Endothelial cell of umbilical vein (primary cell): Measurements from ENCODE around the gene PPM1E. TPM values are rescaled to one million over a fixed set of nuclear protein-coding genes. Genes with fewer than 3 reads are reported as not detected.

Source experiments
- BruUV-seq: library from RNA; stranded (reverse); fragments of 400-500 nt; replicated peaks from 2 replicates; lab custom pipeline; 2021; lab: Mats Ljungman, UMichigan
- CTCF ChIA-PET: fragments of 300-600, 350-600 bp; sonication (Branson Sonifier 250); formaldehyde crosslinking; loops from one replicate; lab custom pipeline; 2021; ENCODE audit warnings: antibody characterized with exemption, inconsistent platforms; lab: Charles Lee
- POLR2A ChIA-PET: fragments of 300-600, 350-600 bp; sonication (Branson Sonifier 250); formaldehyde crosslinking; loops from one replicate; lab custom pipeline; 2021; ENCODE audit warnings: antibody characterized with exemption, inconsistent platforms; lab: Charles Lee
- DNase-seq: peaks from one replicate; pipeline ENCODE4 v3.0.0-alpha.2; 2011; ENCODE audit warnings: low read depth, low spot score
- FAIRE-seq: peaks from 2 replicates; lab custom pipeline; 2011; peaks lifted over from hg19 to GRCh38; lab: Jason Lieb, UNC
- H2AFZ ChIP-seq: 2 replicates; pipeline ENCODE4 v1.6.0; 2012; ENCODE audit warnings: low read depth, low read length, control low read depth, inconsistent platforms
- H3K27ac ChIP-seq: 2 replicates; pipeline ENCODE4 v1.5.1; 2011; ENCODE audit warnings: low read depth, mild to moderate bottlenecking, control low read depth, low read length, moderate library complexity; ENCODE audit not compliant: insufficient read depth
- H3K27me3 ChIP-seq, 2 experiments: 2 replicates each; pipeline versions ENCODE4 v1.6.0 to v1.6.1; 2011; ENCODE audit warnings: low read length in 2 of 2, mixed read lengths in 1 of 2; ENCODE audit not compliant: control insufficient read depth in 2 of 2, insufficient read depth in 2 of 2
- H3K36me3 ChIP-seq, 2 experiments: 2 replicates in 1 of 2; 3 replicates in 1 of 2; pipeline ENCODE4 v1.5.1; 2011; ENCODE audit warnings: low read length in 2 of 2, mild to moderate bottlenecking in 1 of 2, moderate library complexity in 1 of 2; ENCODE audit not compliant: control insufficient read depth in 2 of 2, insufficient read depth in 2 of 2; ENCODE audit errors: extremely low read depth in 1 of 2
- H3K4me1 ChIP-seq: 3 replicates; pipeline ENCODE4 v1.5.1; 2011; ENCODE audit warnings: mild to moderate bottlenecking, low read length; ENCODE audit not compliant: control insufficient read depth, insufficient read depth; ENCODE audit errors: extremely low read depth
- H3K4me2 ChIP-seq: 2 replicates; pipeline ENCODE4 v1.6.1; 2011; ENCODE audit warnings: low read length, control low read depth, mixed read lengths; ENCODE audit not compliant: insufficient read depth
- H3K4me3 ChIP-seq, 3 experiments: fragments of 200-600 bp in 1 of 3; sonication (generic), shearing (Covaris generic) in 1 of 3; replicated peaks in 1 of 3; 2 replicates each; pipeline ENCODE4 v1.5.1; 2011 to 2016; ENCODE audit warnings: control low read depth in 3 of 3, low read length in 3 of 3, mild to moderate bottlenecking in 2 of 3, inconsistent platforms in 1 of 3, low read depth in 1 of 3, moderate library complexity in 1 of 3; ENCODE audit not compliant: insufficient read depth in 1 of 3
- H3K79me2 ChIP-seq: 2 replicates; pipeline ENCODE4 v1.6.0; 2012; ENCODE audit warnings: low read length, inconsistent platforms; ENCODE audit not compliant: control insufficient read depth, insufficient read depth
- H3K9ac ChIP-seq: replicated peaks from 2 replicates; pipeline ENCODE3; 2011; ENCODE audit warnings: low read length, control low read depth; ENCODE audit not compliant: insufficient read depth; ENCODE audit errors: extremely low read depth
- H3K9me1 ChIP-seq: replicated peaks from 3 replicates; pipeline ENCODE4 v1.6.0; 2011; ENCODE audit warnings: mild to moderate bottlenecking, low read length; ENCODE audit not compliant: control insufficient read depth, insufficient read depth; ENCODE audit errors: extremely low read depth
- H3K9me3 ChIP-seq: replicated peaks from 2 replicates; pipeline ENCODE4 v1.5.1; 2012; ENCODE audit warnings: low read length, inconsistent platforms; ENCODE audit not compliant: control insufficient read depth, insufficient read depth
- H4K20me1 ChIP-seq: replicated peaks from 2 replicates; pipeline ENCODE3; 2011; ENCODE audit warnings: mild to moderate bottlenecking, low read length; ENCODE audit not compliant: control insufficient read depth, insufficient read depth; ENCODE audit errors: extremely low read depth
- CTCF ChIP-seq, 2 donors: IDR thresholded peaks; 1 replicate in 1 of 2; 2 replicates in 1 of 2; pipeline ENCODE4 v1.5.1; 2011; ENCODE audit warnings: low read length in 2 of 2, mild to moderate bottlenecking in 2 of 2, moderate library complexity in 2 of 2, control low read depth in 1 of 2, inconsistent platforms in 1 of 2, low read depth in 1 of 2; ENCODE audit not compliant: insufficient read depth in 1 of 2; ENCODE audit errors: extremely low read depth in 1 of 2
- EZH2 ChIP-seq: IDR thresholded peaks from 2 replicates; pipeline ENCODE4 v1.6.1; 2012; ENCODE audit warnings: borderline replicate concordance, low read depth, mild to moderate bottlenecking, moderate library complexity, low read length, inconsistent platforms; ENCODE audit not compliant: severe bottlenecking
- FOS ChIP-seq: IDR thresholded peaks from 2 replicates; pipeline ENCODE4 v1.6.1; 2011; ENCODE audit warnings: mild to moderate bottlenecking, low read length, moderate library complexity, borderline replicate concordance; ENCODE audit not compliant: insufficient read depth
- GATA2 ChIP-seq: IDR thresholded peaks from 2 replicates; pipeline ENCODE4 v1.7.0; 2011; ENCODE audit warnings: low read depth, mild to moderate bottlenecking, moderate library complexity, mixed read lengths, low read length; ENCODE audit not compliant: insufficient read length, insufficient read depth
- JUN ChIP-seq: IDR thresholded peaks from 2 replicates; pipeline ENCODE4 v1.6.1; 2011; ENCODE audit warnings: borderline replicate concordance, low read depth; ENCODE audit not compliant: insufficient read length, insufficient read depth
- MAX ChIP-seq: IDR thresholded peaks from 2 replicates; pipeline ENCODE4 v1.6.1; 2011; ENCODE audit not compliant: insufficient read depth, insufficient read length
- MYC ChIP-seq: IDR thresholded peaks from one replicate; pipeline ENCODE4 v1.6.1; 2011; ENCODE audit warnings: mild to moderate bottlenecking, low read depth, low read length
- POLR2A ChIP-seq: IDR thresholded peaks from 2 replicates; pipeline ENCODE4 v1.6.1; 2012; ENCODE audit warnings: low read depth, mild to moderate bottlenecking, control low read depth, low read length
- POLR2AphosphoS5 ChIP-seq: IDR thresholded peaks from 2 replicates; pipeline ENCODE4 v1.6.1; 2012; ENCODE audit warnings: low read depth, mild to moderate bottlenecking, control low read depth, low read length, moderate library complexity; ENCODE audit not compliant: insufficient read depth
- dilution Hi-C: fragments of 300-500 bp; cut with MboI; formaldehyde crosslinking; loops from one replicate; pipeline ENCODE4 v1.15.0; 2019; ENCODE audit warnings: low sequenced_read_pairs; ENCODE audit not compliant: extremely low pct_ligation_motif_present
- intact Hi-C: fragments of 100-400 bp; cut with micrococcal nuclease; formaldehyde crosslinking; loops from one replicate; pipeline ENCODE4 v1.10.0; 2022
- polyA plus RNA-seq, 4 experiments: library from polyadenylated mRNA; depleted of rRNA in 3 of 4; stranded (reverse) in 3 of 4; unstranded in 1 of 4; fragments of >200 nt; gene quantifications; 2 replicates each; pipeline versions ENCODE4 v1.2.1 to v1.2.3, GENCODE V29; 2011 to 2012; ENCODE audit warnings: missing spikeins in 1 of 4
- total RNA-seq: library from RNA; stranded (reverse); gene quantifications from 2 replicates; pipeline ENCODE4 v1.2.3, GENCODE V29; 2021

The PPM1E gene
- total and polyA plus RNA-seq, 2 donors (not counting 3 experiments of a cell fraction or from before 2014, with no cell fraction given): 0.01 TPM; not detected in 1

GRCh38 chr17:58722696-58723095 is 33.0 kb upstream of the PPM1E start:
- Histone ChIP-seq H2AFZ (no peak overlapping the region), H3K27me3 (no peaks in the 10 kb centered on the region), H4K20me1 (no peaks in the 10 kb centered on the region), H3K27ac (no peak overlapping the region), H3K4me2 (no peak overlapping the region), H3K9me3 (no peaks in the 10 kb centered on the region), H3K4me1 (no peaks in the 10 kb centered on the region), H3K79me2 (no peaks in the 10 kb centered on the region), H3K36me3 (no peaks in the 10 kb centered on the region), H3K4me3 (no peak overlapping the region), H3K9ac (no peak overlapping the region), H3K9me1 (no peaks in the 10 kb centered on the region)
- FAIRE-seq (no peak), DNase-seq (no peak)
- intact Hi-C loops (no loop called here), dilution Hi-C loops (no loop called here)
- POLR2A ChIA-PET: no interaction called here
- no TSS peak for BruUV-seq
- CTCF ChIA-PET: no interaction called here
- TF ChIP-seq GATA2 (no peak), FOS (no peak), MYC (no peak), JUN (no peak), POLR2A (no peak), CTCF (IDR thresholded peaks at IDR 0.05; ENCODE audit: extremely low read depth in 1 of 2, insufficient read depth in 1 of 2, low read depth in 1 of 2, low read length in 2 of 2) (no peak), MAX (no peak), EZH2 (no peak), POLR2AphosphoS5 (no peak)
